Mesenchymal stem cell (in vitro differentiated cells and primary cell): ENCODE data around the gene BCL2L14.

Experiments used
- DNase-seq: peaks from one replicate; pipeline ENCODE4 v3.0.0-alpha.2; 2013
- H2AFZ ChIP-seq: one replicate; pipeline ENCODE4 v1.6.1; 2013; ENCODE audit warnings: low read depth, mild to moderate bottlenecking, control low read depth, inconsistent platforms, low read length, moderate library complexity
- H2AK5ac ChIP-seq: 2 replicates; pipeline ENCODE4 v1.6.1; 2013; ENCODE audit warnings: low read length, moderate library complexity, mild to moderate bottlenecking, inconsistent platforms; ENCODE audit not compliant: severe bottlenecking
- H2BK120ac ChIP-seq: one replicate; pipeline ENCODE4 v1.6.1; 2013; ENCODE audit warnings: low read depth, mild to moderate bottlenecking, inconsistent platforms, low read length, moderate library complexity
- H2BK12ac ChIP-seq, 2 experiments: one replicate each; pipeline ENCODE4 v1.6.1; 2013; ENCODE audit warnings: inconsistent platforms in 2 of 2, low read length in 2 of 2, mild to moderate bottlenecking in 2 of 2, moderate library complexity in 2 of 2, control low read depth in 1 of 2
- H2BK15ac ChIP-seq: one replicate; pipeline ENCODE4 v1.6.1; 2013; ENCODE audit warnings: mild to moderate bottlenecking, low read depth, inconsistent platforms; ENCODE audit not compliant: poor library complexity, severe bottlenecking
- H2BK5ac ChIP-seq: 2 replicates; pipeline ENCODE4 v1.6.1; 2013; ENCODE audit warnings: low read depth, mild to moderate bottlenecking, low read length, control low read depth, inconsistent platforms; ENCODE audit not compliant: poor library complexity, severe bottlenecking
- H3K14ac ChIP-seq, 2 experiments: one replicate each; pipeline ENCODE4 v1.6.1; 2013; ENCODE audit warnings: inconsistent platforms in 2 of 2, low read length in 2 of 2, control low read depth in 1 of 2, mild to moderate bottlenecking in 1 of 2, moderate library complexity in 1 of 2
- H3K18ac ChIP-seq, 2 experiments: one replicate each; pipeline ENCODE4 v1.6.1; 2013; ENCODE audit warnings: inconsistent platforms in 2 of 2, low read length in 2 of 2, control low read depth in 1 of 2, low read depth in 1 of 2, mild to moderate bottlenecking in 1 of 2
- H3K23ac ChIP-seq, 2 experiments: one replicate each; pipeline ENCODE4 v1.6.1; 2013; ENCODE audit warnings: inconsistent platforms in 2 of 2, low read length in 2 of 2, mild to moderate bottlenecking in 2 of 2, moderate library complexity in 2 of 2, control low read depth in 1 of 2
- H3K27ac ChIP-seq: 2 replicates; pipeline ENCODE4 v1.5.1; 2013; ENCODE audit warnings: mild to moderate bottlenecking, moderate library complexity, low read length, control low read depth, inconsistent platforms; ENCODE audit not compliant: poor library complexity, severe bottlenecking
- H3K27me3 ChIP-seq, 2 experiments: 2 replicates each; pipeline versions ENCODE4 v1.6.1 to v1.7.0; 2013; ENCODE audit warnings: low read length in 2 of 2, mild to moderate bottlenecking in 2 of 2, moderate library complexity in 2 of 2, control low read depth in 1 of 2, inconsistent platforms in 1 of 2; ENCODE audit not compliant: control insufficient read depth in 1 of 2, insufficient read depth in 1 of 2
- H3K36me3 ChIP-seq, 2 experiments: 2 replicates each; pipeline versions ENCODE4 v1.6.1 to v1.7.0; 2013; ENCODE audit warnings: low read length in 2 of 2, control low read depth in 1 of 2, inconsistent platforms in 1 of 2, low read depth in 1 of 2, mild to moderate bottlenecking in 1 of 2; ENCODE audit not compliant: insufficient read depth in 2 of 2, control insufficient read depth in 1 of 2
- H3K4ac ChIP-seq, 2 experiments: one replicate each; pipeline ENCODE4 v1.6.1; 2013; ENCODE audit warnings: inconsistent platforms in 2 of 2, low read length in 2 of 2, mild to moderate bottlenecking in 2 of 2, moderate library complexity in 2 of 2, control low read depth in 1 of 2, low read depth in 1 of 2
- H3K4me1 ChIP-seq: 2 replicates; pipeline ENCODE4 v1.6.1; 2013; ENCODE audit warnings: low read depth, low read length, control low read depth; ENCODE audit not compliant: control insufficient read depth, insufficient read depth
- H3K4me2 ChIP-seq: 2 replicates; pipeline ENCODE4 v1.6.1; 2013; ENCODE audit warnings: low read length, mild to moderate bottlenecking, inconsistent platforms; ENCODE audit not compliant: poor library complexity, severe bottlenecking
- H3K4me3 ChIP-seq, 2 experiments: 2 replicates each; pipeline versions ENCODE4 v1.5.1 to v1.7.0; 2013; ENCODE audit warnings: low read length in 2 of 2, mild to moderate bottlenecking in 2 of 2, control low read depth in 1 of 2, low read depth in 1 of 2; ENCODE audit not compliant: insufficient read depth in 1 of 2
- H3K79me1 ChIP-seq: replicated peaks from 2 replicates; pipeline ENCODE4 v1.6.1; 2013; ENCODE audit warnings: mild to moderate bottlenecking, control low read depth, low read length, inconsistent platforms; ENCODE audit not compliant: poor library complexity, severe bottlenecking
- H3K9ac ChIP-seq: 2 replicates; pipeline ENCODE4 v1.7.0; 2013; ENCODE audit warnings: mild to moderate bottlenecking, low read length, moderate library complexity
- H3K9me3 ChIP-seq: 2 replicates; pipeline ENCODE4 v1.7.0; 2013; ENCODE audit warnings: mild to moderate bottlenecking, low read length; ENCODE audit not compliant: control insufficient read depth
- H4K8ac ChIP-seq: one replicate; pipeline ENCODE4 v1.6.1; 2013; ENCODE audit warnings: inconsistent platforms, mild to moderate bottlenecking, low read length, moderate library complexity
- H4K91ac ChIP-seq: one replicate; pipeline ENCODE4 v1.6.1; 2013; ENCODE audit warnings: mild to moderate bottlenecking, low read length, inconsistent platforms
- WGBS: methylation state at CpG from one replicate; pipeline ENCODE4 v1.1.7; 2013; ENCODE audit warnings: mixed read lengths; 5-methylcytosine and 5-hydroxymethylcytosine counted together

The BCL2L14 gene

GRCh38 chr12:12126551-12126950, 55.8 kb downstream of the BCL2L14 start:
- WGBS = 78% methylated on average over 2 of the region's 4 CpGs

DNA sequence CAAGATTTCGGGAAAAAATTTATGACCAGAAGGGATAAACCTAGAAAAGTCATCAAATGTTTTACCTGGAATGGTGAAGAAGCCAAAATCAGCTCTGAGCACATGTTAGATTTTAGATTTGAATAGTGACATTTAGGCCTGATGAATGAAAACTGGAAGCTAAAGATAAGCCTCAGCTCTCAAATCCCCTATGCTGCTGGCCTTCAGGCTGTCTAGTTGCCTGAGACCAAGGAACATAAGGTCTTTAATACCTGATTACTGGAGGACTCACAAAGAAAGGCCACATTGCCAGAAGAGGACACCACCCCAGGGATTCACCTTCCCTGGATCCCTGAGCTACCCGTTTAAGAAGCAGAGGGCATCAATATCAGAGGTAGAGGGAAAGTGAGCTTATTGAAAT, 56.6 kb downstream of the BCL2L14 start:
- H2AFZ ChIP-seq = no peak overlapping the region
- H3K14ac ChIP-seq = no peak overlapping the region
- no peak overlapping the region for H3K9ac ChIP-seq
- DNase-seq = no peak
- H3K9me3 ChIP-seq = no peaks in the 10 kb centered on the region
- peaks cover 5 to 69% of the 10 kb centered on the region in 2 experiments for H3K36me3 ChIP-seq
- H2BK120ac ChIP-seq = no peak overlapping the region
- H3K27me3 ChIP-seq = no peaks in the 10 kb centered on the region
- WGBS = 100% methylated on average over 1 of the region's 2 CpGs
- no peak overlapping the region for H3K4ac ChIP-seq
- no peaks in the 10 kb centered on the region for H3K4me1 ChIP-seq
- no peak overlapping the region for H4K91ac ChIP-seq
- H3K4me3 ChIP-seq = no peak overlapping the region
- no peak overlapping the region for H2BK5ac ChIP-seq
- no peak overlapping the region for H3K18ac ChIP-seq
- H2BK12ac ChIP-seq = no peak overlapping the region
- H3K79me1 ChIP-seq = peaks cover 2% of the 10 kb centered on the region
- H2BK15ac ChIP-seq = no peak overlapping the region
- no peak overlapping the region for H3K4me2 ChIP-seq
- no peak overlapping the region for H3K27ac ChIP-seq
- H3K23ac ChIP-seq = no peak overlapping the region
- no peak overlapping the region for H2AK5ac ChIP-seq
- no peak overlapping the region for H4K8ac ChIP-seq

More at GRCh38 chr12:12126551-12126950, 55.8 kb downstream of the BCL2L14 start:
- Histone ChIP-seq H3K14ac (no peak overlapping the region), H4K91ac (no peak overlapping the region), H2BK120ac (no peak overlapping the region), H3K4me2 (no peak overlapping the region), H3K4ac (no peak overlapping the region), H4K8ac (no peak overlapping the region), H3K9ac (no peak overlapping the region), H3K79me1 (no peaks in the 10 kb centered on the region), H2BK12ac (no peak overlapping the region), H3K23ac (no peak overlapping the region), H3K27ac (no peak overlapping the region), H3K18ac (no peak overlapping the region), H3K36me3 (peaks cover 5 to 71% of the 10 kb centered on the region in 2 experiments), H3K4me1 (no peaks in the 10 kb centered on the region), H2AK5ac (no peak overlapping the region), H3K27me3 (no peaks in the 10 kb centered on the region), H2AFZ (no peak overlapping the region), H3K4me3 (no peak overlapping the region), H2BK15ac (no peak overlapping the region), H3K9me3 (no peaks in the 10 kb centered on the region), H2BK5ac (no peak overlapping the region)
- no peak for DNase-seq

- no peak overlapping the region for H2BK12ac ChIP-seq
- no peak overlapping the region for H3K4me3 ChIP-seq
- H4K8ac ChIP-seq = no peak overlapping the region
- no peak overlapping the region for H2BK5ac ChIP-seq
- no peak overlapping the region for H2AK5ac ChIP-seq
- H2BK120ac ChIP-seq = no peak overlapping the region
- no peak overlapping the region for H3K4me2 ChIP-seq
- no peak for DNase-seq
- H3K9ac ChIP-seq = no peak overlapping the region
- no peak overlapping the region for H2BK15ac ChIP-seq
- no peak overlapping the region for H3K27ac ChIP-seq
- no peaks in the 10 kb centered on the region for H3K9me3 ChIP-seq
- no peak overlapping the region for H2AFZ ChIP-seq
- no peaks in the 10 kb centered on the region for H3K27me3 ChIP-seq
- H3K4me1 ChIP-seq = no peaks in the 10 kb centered on the region
- H3K23ac ChIP-seq = no peak overlapping the region
- peaks cover 4% of the 10 kb centered on the region for H3K79me1 ChIP-seq
- no peak overlapping the region for H4K91ac ChIP-seq
- no peak overlapping the region for H3K18ac ChIP-seq
- peaks cover 5 to 59% of the 10 kb centered on the region in 2 experiments for H3K36me3 ChIP-seq
- H3K4ac ChIP-seq = no peak overlapping the region
- no peak overlapping the region for H3K14ac ChIP-seq
- 73% methylated on average over 2 of the region's 4 CpGs for WGBS
Observed at GRCh38 chr12:12128670-12129069, 57.9 kb downstream of the BCL2L14 start.

- no peaks in the 10 kb centered on the region for H3K4me1 ChIP-seq
Observed at GRCh38 chr12:12133259-12133658, 62.5 kb downstream of the BCL2L14 start.

More at GRCh38 chr12:12133259-12133658, 62.5 kb downstream of the BCL2L14 start:
- Histone ChIP-seq H3K36me3 (peaks cover 2 to 38% of the 10 kb centered on the region in 2 experiments), H3K79me1 (peaks cover 4% of the 10 kb centered on the region), H2AFZ (no peak overlapping the region), H2BK120ac (no peak overlapping the region), H2BK5ac (no peak overlapping the region), H3K4me2 (no peak overlapping the region), H3K14ac (no peak overlapping the region), H3K27me3 (no peaks in the 10 kb centered on the region), H4K91ac (no peak overlapping the region), H3K18ac (no peak overlapping the region), H3K9me3 (no peaks in the 10 kb centered on the region), H3K4me3 (no peak overlapping the region), H3K23ac (no peak overlapping the region), H2BK15ac (no peak overlapping the region), H3K27ac (no peak overlapping the region), H3K9ac (no peak overlapping the region), H2AK5ac (no peak overlapping the region), H3K4ac (no peak overlapping the region), H4K8ac (no peak overlapping the region), H2BK12ac (no peak overlapping the region)
- no peak for DNase-seq
- WGBS = 82% methylated on average over 2 of the region's 3 CpGs
